OCI-LY1 (cell line): ENCODE results near the gene NUP98.

Experiments
- H2AFZ ChIP-seq: fragments of 200-600 bp; sonication (generic), shearing (Covaris generic); 2 replicates; pipeline ENCODE4 v1.6.0; 2014; ENCODE audit warnings: antibody characterized with exemption, mild to moderate bottlenecking, low read length
- H3F3A ChIP-seq: fragments of 200-600 bp; sonication (generic), shearing (Covaris generic); 2 replicates; pipeline ENCODE4 v1.6.0; 2014; ENCODE audit warnings: mild to moderate bottlenecking, antibody characterized with exemption, low read length, moderate library complexity; ENCODE audit not compliant: insufficient read depth
- H3K27ac ChIP-seq: fragments of 200-600 bp; sonication (generic); 2 replicates; pipeline ENCODE4 v1.5.1; 2014; ENCODE audit warnings: low read length, mixed run types, mild to moderate bottlenecking, low read depth; ENCODE audit not compliant: poor library complexity, severe bottlenecking
- H3K27me3 ChIP-seq: fragments of 200-600 bp; sonication (generic); 2 replicates; pipeline ENCODE4 v1.6.0; 2014; ENCODE audit warnings: antibody characterized with exemption, mild to moderate bottlenecking, low read length, moderate library complexity; ENCODE audit not compliant: insufficient read depth
- H3K36me3 ChIP-seq: fragments of 200-600 bp; sonication (generic); 2 replicates; pipeline ENCODE4 v1.6.1; 2014; ENCODE audit warnings: mild to moderate bottlenecking, antibody characterized with exemption, low read length, moderate library complexity, mixed read lengths; ENCODE audit not compliant: insufficient read depth
- H3K4me1 ChIP-seq: fragments of 200-600 bp; sonication (generic); 2 replicates; pipeline ENCODE4 v1.5.1; 2014; ENCODE audit warnings: mild to moderate bottlenecking, low read length, moderate library complexity; ENCODE audit not compliant: insufficient read depth, severe bottlenecking
- H3K4me2 ChIP-seq: fragments of 200-600 bp; sonication (generic), shearing (Covaris generic); 2 replicates; pipeline ENCODE4 v1.6.1; 2014; ENCODE audit warnings: low read length
- H3K4me3 ChIP-seq: fragments of 200-600 bp; sonication (generic); 2 replicates; pipeline ENCODE4 v1.5.1; 2014; ENCODE audit warnings: low read length, low read depth, mild to moderate bottlenecking, mixed read lengths; ENCODE audit not compliant: poor library complexity, severe bottlenecking
- H3K79me2 ChIP-seq: fragments of 200-600 bp; shearing (Covaris generic); 2 replicates; pipeline ENCODE4 v1.6.1; 2016; ENCODE audit warnings: mixed run types, low read length, mixed read lengths; ENCODE audit not compliant: insufficient read depth
- H3K9ac ChIP-seq: fragments of 200-600 bp; sonication (generic), shearing (Covaris generic); 2 replicates; pipeline ENCODE4 v1.6.1; 2014; ENCODE audit warnings: mild to moderate bottlenecking, low read length, mixed read lengths
- H3K9me2 ChIP-seq: fragments of 200-600 bp; sonication (generic), shearing (Covaris generic); 2 replicates; pipeline ENCODE4 v1.6.1; 2014; ENCODE audit warnings: low read depth, mild to moderate bottlenecking, low read length, mixed read lengths
- H3K9me3 ChIP-seq: fragments of 200-600 bp; shearing (Covaris generic); 2 replicates; pipeline ENCODE4 v1.6.1; 2014; ENCODE audit warnings: low read length, mixed read lengths
- H4K20me1 ChIP-seq: fragments of 200-600 bp; sonication (generic), shearing (Covaris generic); 2 replicates; pipeline ENCODE4 v1.6.0; 2016; ENCODE audit warnings: mild to moderate bottlenecking, low read length; ENCODE audit not compliant: insufficient read depth
- EZH2 ChIP-seq: fragments of 200-600 bp; sonication (generic), shearing (Covaris generic); IDR thresholded peaks from 2 replicates; pipeline ENCODE4 v1.8.0; 2017; ENCODE audit warnings: borderline replicate concordance, mixed run types, mild to moderate bottlenecking, antibody characterized with exemption, low read length, moderate library complexity, mixed read lengths
- TF ChIP-seq, protein P1 (sequence below): fragments of 200-600 bp; sonication (generic), shearing (Covaris generic); IDR thresholded peaks from 2 replicates; pipeline ENCODE4 v1.5.1; 2017; ENCODE audit warnings: mild to moderate bottlenecking, antibody characterized with exemption, low read length, moderate library complexity, mixed read lengths

Gene NUP98

GRCh38 chr11:3639841-3640240 lies 157.5 kb downstream of the NUP98 start:
- Histone ChIP-seq H3K27me3 (peaks cover 4% of the 10 kb centered on the region; the same call in 1 of the 2 replicates), H3F3A (no peaks in the 10 kb centered on the region), H3K36me3 (no peaks in the 10 kb centered on the region; the same call in 1 of the 2 replicates), H3K9me3 (no peaks in the 10 kb centered on the region), H3K79me2 (no peaks in the 10 kb centered on the region), H3K27ac (no peak overlapping the region), H2AFZ (no peak overlapping the region), H3K9me2 (no peaks in the 10 kb centered on the region), H3K4me1 (no peaks in the 10 kb centered on the region), H3K4me2 (no peak overlapping the region), H4K20me1 (no peaks in the 10 kb centered on the region), H3K4me3 (no peak overlapping the region), H3K9ac (no peak overlapping the region)
- TF ChIP-seq EZH2 = no peak
- TF ChIP-seq, protein P1, sequence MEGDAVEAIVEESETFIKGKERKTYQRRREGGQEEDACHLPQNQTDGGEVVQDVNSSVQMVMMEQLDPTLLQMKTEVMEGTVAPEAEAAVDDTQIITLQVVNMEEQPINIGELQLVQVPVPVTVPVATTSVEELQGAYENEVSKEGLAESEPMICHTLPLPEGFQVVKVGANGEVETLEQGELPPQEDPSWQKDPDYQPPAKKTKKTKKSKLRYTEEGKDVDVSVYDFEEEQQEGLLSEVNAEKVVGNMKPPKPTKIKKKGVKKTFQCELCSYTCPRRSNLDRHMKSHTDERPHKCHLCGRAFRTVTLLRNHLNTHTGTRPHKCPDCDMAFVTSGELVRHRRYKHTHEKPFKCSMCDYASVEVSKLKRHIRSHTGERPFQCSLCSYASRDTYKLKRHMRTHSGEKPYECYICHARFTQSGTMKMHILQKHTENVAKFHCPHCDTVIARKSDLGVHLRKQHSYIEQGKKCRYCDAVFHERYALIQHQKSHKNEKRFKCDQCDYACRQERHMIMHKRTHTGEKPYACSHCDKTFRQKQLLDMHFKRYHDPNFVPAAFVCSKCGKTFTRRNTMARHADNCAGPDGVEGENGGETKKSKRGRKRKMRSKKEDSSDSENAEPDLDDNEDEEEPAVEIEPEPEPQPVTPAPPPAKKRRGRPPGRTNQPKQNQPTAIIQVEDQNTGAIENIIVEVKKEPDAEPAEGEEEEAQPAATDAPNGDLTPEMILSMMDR = no peak

- peaks cover 4% of the 10 kb centered on the region; the same call in 1 of the 2 replicates for H3K27me3 ChIP-seq
- no peak for TF ChIP-seq EZH2
- TF ChIP-seq, protein P1 = no peak
- H3K4me3 ChIP-seq = no peak overlapping the region
- no peaks in the 10 kb centered on the region for H3K9me3 ChIP-seq
- H3K9me2 ChIP-seq = no peaks in the 10 kb centered on the region
- H4K20me1 ChIP-seq = no peaks in the 10 kb centered on the region
- H3K4me1 ChIP-seq = no peaks in the 10 kb centered on the region
- no peak overlapping the region for H2AFZ ChIP-seq
- H3K79me2 ChIP-seq = no peaks in the 10 kb centered on the region
- H3K9ac ChIP-seq = no peak overlapping the region
- H3K27ac ChIP-seq = no peak overlapping the region
- no peaks in the 10 kb centered on the region for H3K36me3 ChIP-seq
- no peak overlapping the region for H3K4me2 ChIP-seq
- no peaks in the 10 kb centered on the region for H3F3A ChIP-seq
Measured at GRCh38 chr11:3638513-3638912, 158.8 kb downstream of the NUP98 start.

DNA sequence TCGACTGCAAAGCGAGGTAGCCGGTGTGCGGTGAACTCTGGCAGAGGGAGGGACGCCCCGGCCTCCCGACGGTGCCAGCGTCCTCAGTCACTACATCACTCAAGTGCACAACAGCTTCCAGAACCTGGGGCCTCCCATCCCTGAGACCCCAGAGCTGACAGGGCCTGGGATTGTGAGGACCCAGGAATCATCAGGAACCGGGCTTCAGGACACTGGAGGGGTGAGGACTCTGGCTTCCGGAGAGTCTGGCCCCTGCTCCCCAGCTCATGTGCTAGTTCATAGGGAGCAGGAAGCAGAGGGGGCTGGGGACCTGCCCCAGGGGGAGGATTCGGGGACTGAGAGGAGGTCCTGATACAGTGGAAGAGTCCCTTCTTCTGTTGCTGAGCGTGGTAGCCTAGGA lies 160.2 kb downstream of the NUP98 start:
- Histone ChIP-seq H3K9ac (no peak overlapping the region), H3K4me1 (no peaks in the 10 kb centered on the region), H4K20me1 (no peaks in the 10 kb centered on the region), H3K4me2 (no peak overlapping the region), H3K9me2 (no peaks in the 10 kb centered on the region), H3F3A (no peaks in the 10 kb centered on the region), H3K9me3 (no peaks in the 10 kb centered on the region), H2AFZ (no peak overlapping the region), H3K4me3 (no peak overlapping the region), H3K27ac (no peak overlapping the region), H3K27me3 (no peaks in the 10 kb centered on the region; the same call in 1 of the 2 replicates), H3K79me2 (no peaks in the 10 kb centered on the region), H3K36me3 (no peaks in the 10 kb centered on the region)
- TF ChIP-seq EZH2 = no peak
- TF ChIP-seq, protein P1 = no peak
